Body of pancreas (tissue), 2 donors: ENCODE data around the gene UPK3B. TPM values are rescaled to one million over a fixed set of nuclear protein-coding genes. Genes with fewer than 3 reads are reported as not detected.

Experiments used
- small RNA-seq: library from RNA; depleted of rRNA; stranded (forward); fragments of <200 nt; gene quantifications from one replicate; pipeline ENCODE3, GENCODE V24; 2016
- total RNA-seq, 2 donors: library from RNA; depleted of rRNA; stranded (reverse); fragments of >200 nt; gene quantifications; one replicate each; pipeline ENCODE4 v1.1.0, GENCODE V29; 2016

Gene UPK3B
- total RNA-seq, 2 donors from 2014 or later: 2.3 to 7.3 TPM

Small RNA genes lying within 50 kb of the gene (small RNA-seq; reads per million reads assigned to genes)
- not detected for gene RF00019

Other genes with a start within 250 kb of the UPK3B start
- 100 to 1,000 TPM; 367 to 445 TPM for gene HSPB1, start 207.9 kb upstream of the UPK3B start, total RNA-seq
- gene YWHAG, start 151.6 kb upstream of the UPK3B start, total RNA-seq: 10 to 100 TPM; 24.1 to 60.0 TPM
- 1 to 10 TPM; 3.6 to 7.6 TPM for gene SSC4D, start 100.9 kb upstream of the UPK3B start, total RNA-seq
- gene ZP3, start 85.6 kb upstream of the UPK3B start, total RNA-seq: 1 to 10 TPM; 3.3 to 4.4 TPM
- gene DTX2, start 48.8 kb upstream of the UPK3B start, total RNA-seq: 10 to 100 TPM; 10.5 to 16.3 TPM
- gene SPDYE16, start 32.7 kb downstream of the UPK3B start, total RNA-seq: under 1 TPM in 1 of 2 donors, not detected in 1; 0.26 TPM
- 1 to 10 TPM; 4.2 to 7.9 TPM for gene POMZP3, start 116.7 kb downstream of the UPK3B start, total RNA-seq